ENCODE data around the gene GLYAT. TPM values are rescaled to one million over a fixed set of nuclear protein-coding genes. Genes with fewer than 3 reads are reported as not detected.

Gene GLYAT
- total and polyA plus RNA-seq, 2 experiments from 2014 or later = 0.10 TPM; not detected in 1

DNA sequence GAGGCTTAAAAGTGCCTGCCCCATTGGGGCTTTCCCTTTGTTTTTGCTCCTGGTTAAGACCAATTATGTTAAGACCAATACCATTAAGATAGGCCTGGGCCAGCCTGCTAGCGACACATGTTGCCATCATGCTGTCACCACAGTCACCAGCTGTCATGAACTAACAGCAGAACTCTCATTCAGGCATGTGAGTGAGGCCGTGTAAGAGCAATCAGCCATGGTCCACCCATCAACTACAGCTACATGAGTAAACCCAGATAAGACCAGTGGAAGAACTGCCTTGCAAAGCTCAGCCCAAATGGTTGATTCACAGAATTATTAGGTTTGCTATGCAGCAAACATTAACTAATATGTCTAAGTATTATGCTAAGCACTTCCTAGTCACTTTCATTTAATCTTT, 19.9 kb downstream of the GLYAT start:
- no peak for ATAC-seq

More for the DNA sequence above, 19.9 kb downstream of the GLYAT start:
- Histone ChIP-seq H3K4me2 (no peak overlapping the region), H3K9me2 (ENCODE audit: insufficient read depth) (no peaks in the 10 kb centered on the region), H3K36me3 (ENCODE audit: insufficient read depth) (no peaks in the 10 kb centered on the region), H3K27me3 (ENCODE audit: insufficient read depth) (no peaks in the 10 kb centered on the region), H3K27ac (ENCODE audit: low read depth) (no peak overlapping the region), H2AFZ (no peak overlapping the region), H3K4me1 (ENCODE audit: insufficient read depth) (no peaks in the 10 kb centered on the region), H3K4me3 (no peak overlapping the region), H3K79me2 (replicated peaks; ENCODE audit: insufficient read depth) (no peaks in the 10 kb centered on the region), H4K20me1 (replicated peaks; ENCODE audit: insufficient read depth) (no peaks in the 10 kb centered on the region), H3F3A (replicated peaks; ENCODE audit: low read depth) (no peaks in the 10 kb centered on the region)
- no peak overlapping the region for H3K27ac Mint-ChIP-seq
- TF ChIP-seq EZH2 (IDR thresholded peaks at IDR 0.05; ENCODE audit: low read depth, unreplicated experiment) (no peak), POLR2AphosphoS5 (IDR thresholded peaks at IDR 0.05; ENCODE audit: low read depth) (no peak), STAT1 (IDR thresholded peaks at IDR 0.05; ENCODE audit: unreplicated experiment) (no peak), ZNF114 (CRISPR knock-in tag; IDR thresholded peaks at IDR 0.05) (no peak), JUNB (IDR thresholded peaks at IDR 0.05; ENCODE audit: unreplicated experiment) (no peak)
- TF ChIP-seq, protein P1, sequence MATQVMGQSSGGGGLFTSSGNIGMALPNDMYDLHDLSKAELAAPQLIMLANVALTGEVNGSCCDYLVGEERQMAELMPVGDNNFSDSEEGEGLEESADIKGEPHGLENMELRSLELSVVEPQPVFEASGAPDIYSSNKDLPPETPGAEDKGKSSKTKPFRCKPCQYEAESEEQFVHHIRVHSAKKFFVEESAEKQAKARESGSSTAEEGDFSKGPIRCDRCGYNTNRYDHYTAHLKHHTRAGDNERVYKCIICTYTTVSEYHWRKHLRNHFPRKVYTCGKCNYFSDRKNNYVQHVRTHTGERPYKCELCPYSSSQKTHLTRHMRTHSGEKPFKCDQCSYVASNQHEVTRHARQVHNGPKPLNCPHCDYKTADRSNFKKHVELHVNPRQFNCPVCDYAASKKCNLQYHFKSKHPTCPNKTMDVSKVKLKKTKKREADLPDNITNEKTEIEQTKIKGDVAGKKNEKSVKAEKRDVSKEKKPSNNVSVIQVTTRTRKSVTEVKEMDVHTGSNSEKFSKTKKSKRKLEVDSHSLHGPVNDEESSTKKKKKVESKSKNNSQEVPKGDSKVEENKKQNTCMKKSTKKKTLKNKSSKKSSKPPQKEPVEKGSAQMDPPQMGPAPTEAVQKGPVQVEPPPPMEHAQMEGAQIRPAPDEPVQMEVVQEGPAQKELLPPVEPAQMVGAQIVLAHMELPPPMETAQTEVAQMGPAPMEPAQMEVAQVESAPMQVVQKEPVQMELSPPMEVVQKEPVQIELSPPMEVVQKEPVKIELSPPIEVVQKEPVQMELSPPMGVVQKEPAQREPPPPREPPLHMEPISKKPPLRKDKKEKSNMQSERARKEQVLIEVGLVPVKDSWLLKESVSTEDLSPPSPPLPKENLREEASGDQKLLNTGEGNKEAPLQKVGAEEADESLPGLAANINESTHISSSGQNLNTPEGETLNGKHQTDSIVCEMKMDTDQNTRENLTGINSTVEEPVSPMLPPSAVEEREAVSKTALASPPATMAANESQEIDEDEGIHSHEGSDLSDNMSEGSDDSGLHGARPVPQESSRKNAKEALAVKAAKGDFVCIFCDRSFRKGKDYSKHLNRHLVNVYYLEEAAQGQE (IDR thresholded peaks at IDR 0.05; ENCODE audit: unreplicated experiment) = no peak
- TF ChIP-seq, protein P2, sequence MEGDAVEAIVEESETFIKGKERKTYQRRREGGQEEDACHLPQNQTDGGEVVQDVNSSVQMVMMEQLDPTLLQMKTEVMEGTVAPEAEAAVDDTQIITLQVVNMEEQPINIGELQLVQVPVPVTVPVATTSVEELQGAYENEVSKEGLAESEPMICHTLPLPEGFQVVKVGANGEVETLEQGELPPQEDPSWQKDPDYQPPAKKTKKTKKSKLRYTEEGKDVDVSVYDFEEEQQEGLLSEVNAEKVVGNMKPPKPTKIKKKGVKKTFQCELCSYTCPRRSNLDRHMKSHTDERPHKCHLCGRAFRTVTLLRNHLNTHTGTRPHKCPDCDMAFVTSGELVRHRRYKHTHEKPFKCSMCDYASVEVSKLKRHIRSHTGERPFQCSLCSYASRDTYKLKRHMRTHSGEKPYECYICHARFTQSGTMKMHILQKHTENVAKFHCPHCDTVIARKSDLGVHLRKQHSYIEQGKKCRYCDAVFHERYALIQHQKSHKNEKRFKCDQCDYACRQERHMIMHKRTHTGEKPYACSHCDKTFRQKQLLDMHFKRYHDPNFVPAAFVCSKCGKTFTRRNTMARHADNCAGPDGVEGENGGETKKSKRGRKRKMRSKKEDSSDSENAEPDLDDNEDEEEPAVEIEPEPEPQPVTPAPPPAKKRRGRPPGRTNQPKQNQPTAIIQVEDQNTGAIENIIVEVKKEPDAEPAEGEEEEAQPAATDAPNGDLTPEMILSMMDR (conservative IDR thresholded peaks at IDR 0.05; ENCODE audit: low read depth in 2 of 2) = no peak
- TF ChIP-seq, protein P3, sequence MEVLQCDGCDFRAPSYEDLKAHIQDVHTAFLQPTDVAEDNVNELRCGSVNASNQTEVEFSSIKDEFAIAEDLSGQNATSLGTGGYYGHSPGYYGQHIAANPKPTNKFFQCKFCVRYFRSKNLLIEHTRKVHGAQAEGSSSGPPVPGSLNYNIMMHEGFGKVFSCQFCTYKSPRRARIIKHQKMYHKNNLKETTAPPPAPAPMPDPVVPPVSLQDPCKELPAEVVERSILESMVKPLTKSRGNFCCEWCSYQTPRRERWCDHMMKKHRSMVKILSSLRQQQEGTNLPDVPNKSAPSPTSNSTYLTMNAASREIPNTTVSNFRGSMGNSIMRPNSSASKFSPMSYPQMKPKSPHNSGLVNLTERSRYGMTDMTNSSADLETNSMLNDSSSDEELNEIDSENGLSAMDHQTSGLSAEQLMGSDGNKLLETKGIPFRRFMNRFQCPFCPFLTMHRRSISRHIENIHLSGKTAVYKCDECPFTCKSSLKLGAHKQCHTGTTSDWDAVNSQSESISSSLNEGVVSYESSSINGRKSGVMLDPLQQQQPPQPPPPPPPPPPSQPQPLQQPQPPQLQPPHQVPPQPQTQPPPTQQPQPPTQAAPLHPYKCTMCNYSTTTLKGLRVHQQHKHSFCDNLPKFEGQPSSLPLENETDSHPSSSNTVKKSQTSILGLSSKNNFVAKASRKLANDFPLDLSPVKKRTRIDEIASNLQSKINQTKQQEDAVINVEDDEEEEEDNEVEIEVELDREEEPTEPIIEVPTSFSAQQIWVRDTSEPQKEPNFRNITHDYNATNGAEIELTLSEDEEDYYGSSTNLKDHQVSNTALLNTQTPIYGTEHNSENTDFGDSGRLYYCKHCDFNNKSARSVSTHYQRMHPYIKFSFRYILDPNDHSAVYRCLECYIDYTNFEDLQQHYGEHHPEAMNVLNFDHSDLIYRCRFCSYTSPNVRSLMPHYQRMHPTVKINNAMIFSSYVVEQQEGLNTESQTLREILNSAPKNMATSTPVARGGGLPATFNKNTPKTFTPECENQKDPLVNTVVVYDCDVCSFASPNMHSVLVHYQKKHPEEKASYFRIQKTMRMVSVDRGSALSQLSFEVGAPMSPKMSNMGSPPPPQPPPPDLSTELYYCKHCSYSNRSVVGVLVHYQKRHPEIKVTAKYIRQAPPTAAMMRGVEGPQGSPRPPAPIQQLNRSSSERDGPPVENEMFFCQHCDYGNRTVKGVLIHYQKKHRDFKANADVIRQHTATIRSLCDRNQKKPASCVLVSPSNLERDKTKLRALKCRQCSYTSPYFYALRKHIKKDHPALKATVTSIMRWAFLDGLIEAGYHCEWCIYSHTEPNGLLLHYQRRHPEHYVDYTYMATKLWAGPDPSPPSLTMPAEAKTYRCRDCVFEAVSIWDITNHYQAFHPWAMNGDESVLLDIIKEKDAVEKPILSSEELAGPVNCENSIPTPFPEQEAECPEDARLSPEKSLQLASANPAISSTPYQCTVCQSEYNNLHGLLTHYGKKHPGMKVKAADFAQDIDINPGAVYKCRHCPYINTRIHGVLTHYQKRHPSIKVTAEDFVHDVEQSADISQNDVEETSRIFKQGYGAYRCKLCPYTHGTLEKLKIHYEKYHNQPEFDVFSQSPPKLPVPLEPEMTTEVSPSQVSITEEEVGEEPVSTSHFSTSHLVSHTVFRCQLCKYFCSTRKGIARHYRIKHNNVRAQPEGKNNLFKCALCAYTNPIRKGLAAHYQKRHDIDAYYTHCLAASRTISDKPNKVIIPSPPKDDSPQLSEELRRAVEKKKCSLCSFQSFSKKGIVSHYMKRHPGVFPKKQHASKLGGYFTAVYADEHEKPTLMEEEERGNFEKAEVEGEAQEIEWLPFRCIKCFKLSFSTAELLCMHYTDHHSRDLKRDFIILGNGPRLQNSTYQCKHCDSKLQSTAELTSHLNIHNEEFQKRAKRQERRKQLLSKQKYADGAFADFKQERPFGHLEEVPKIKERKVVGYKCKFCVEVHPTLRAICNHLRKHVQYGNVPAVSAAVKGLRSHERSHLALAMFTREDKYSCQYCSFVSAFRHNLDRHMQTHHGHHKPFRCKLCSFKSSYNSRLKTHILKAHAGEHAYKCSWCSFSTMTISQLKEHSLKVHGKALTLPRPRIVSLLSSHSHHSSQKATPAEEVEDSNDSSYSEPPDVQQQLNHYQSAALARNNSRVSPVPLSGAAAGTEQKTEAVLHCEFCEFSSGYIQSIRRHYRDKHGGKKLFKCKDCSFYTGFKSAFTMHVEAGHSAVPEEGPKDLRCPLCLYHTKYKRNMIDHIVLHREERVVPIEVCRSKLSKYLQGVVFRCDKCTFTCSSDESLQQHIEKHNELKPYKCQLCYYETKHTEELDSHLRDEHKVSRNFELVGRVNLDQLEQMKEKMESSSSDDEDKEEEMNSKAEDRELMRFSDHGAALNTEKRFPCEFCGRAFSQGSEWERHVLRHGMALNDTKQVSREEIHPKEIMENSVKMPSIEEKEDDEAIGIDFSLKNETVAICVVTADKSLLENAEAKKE (CRISPR knock-in tag; IDR thresholded peaks at IDR 0.05) = no peak
- TF ChIP-seq, protein P4, sequence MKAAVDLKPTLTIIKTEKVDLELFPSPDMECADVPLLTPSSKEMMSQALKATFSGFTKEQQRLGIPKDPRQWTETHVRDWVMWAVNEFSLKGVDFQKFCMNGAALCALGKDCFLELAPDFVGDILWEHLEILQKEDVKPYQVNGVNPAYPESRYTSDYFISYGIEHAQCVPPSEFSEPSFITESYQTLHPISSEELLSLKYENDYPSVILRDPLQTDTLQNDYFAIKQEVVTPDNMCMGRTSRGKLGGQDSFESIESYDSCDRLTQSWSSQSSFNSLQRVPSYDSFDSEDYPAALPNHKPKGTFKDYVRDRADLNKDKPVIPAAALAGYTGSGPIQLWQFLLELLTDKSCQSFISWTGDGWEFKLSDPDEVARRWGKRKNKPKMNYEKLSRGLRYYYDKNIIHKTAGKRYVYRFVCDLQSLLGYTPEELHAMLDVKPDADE (IDR thresholded peaks at IDR 0.05) = no peak
- H3K4me3 Mint-ChIP-seq = no peak overlapping the region
- no peaks in the 10 kb centered on the region for H3K4me1 Mint-ChIP-seq
- peaks cover 80% of the 10 kb centered on the region for H3K9me3 Mint-ChIP-seq
- H3K27me3 Mint-ChIP-seq (ENCODE audit: insufficient read depth, low read depth, poor library complexity) = peaks cover 4% of the 10 kb centered on the region
- peaks cover 15% of the 10 kb centered on the region; the same call in 1 of the 3 replicates for H3K36me3 Mint-ChIP-seq (ENCODE audit: low read depth)
- no peak for DNase-seq (ENCODE audit: low spot score)

Data from GM23338 (cell line).